GM12878 (cell line): ENCODE data around the gene OLR1. TPM values are rescaled to one million over a fixed set of nuclear protein-coding genes. Genes with fewer than 3 reads are reported as not detected.

ENCODE experiments used
- CBFB ChIP-seq: IDR thresholded peaks from 2 replicates; pipeline ENCODE4 v1.6.1; 2016; ENCODE audit warnings: antibody characterized with exemption, low read depth
- CREB1 ChIP-seq: IDR thresholded peaks from 2 replicates; pipeline ENCODE4 v1.6.1; 2012; ENCODE audit warnings: low read depth, mild to moderate bottlenecking, inconsistent platforms
- CREM ChIP-seq: IDR thresholded peaks from 2 replicates; pipeline ENCODE4 v1.6.1; 2014; ENCODE audit warnings: antibody characterized with exemption, low read depth
- GABPA ChIP-seq: IDR thresholded peaks from 2 replicates; pipeline ENCODE4 v1.6.1; 2014; ENCODE audit warnings: antibody characterized with exemption, low read depth, mild to moderate bottlenecking, inconsistent platforms
- LARP7 ChIP-seq: fragments of 450-650 bp; IDR thresholded peaks from 2 replicates; pipeline ENCODE4 v1.6.1; 2017; ENCODE audit warnings: mild to moderate bottlenecking
- MXI1 ChIP-seq: fragments of 150-350 bp; IDR thresholded peaks from 2 replicates; pipeline ENCODE4 v1.6.1; 2011; ENCODE audit warnings: low read depth, mild to moderate bottlenecking, inconsistent platforms, low read length, improper control_type of control experiment
- NFYA ChIP-seq: IDR thresholded peaks from 2 replicates; pipeline ENCODE4 v1.6.1; 2011; ENCODE audit warnings: low read depth, mild to moderate bottlenecking, low read length, improper control_type of control experiment, borderline replicate concordance
- RBBP5 ChIP-seq: fragments of 200-600 bp; sonication (generic); conservative IDR thresholded peaks from 2 replicates; pipeline ENCODE4 v1.6.1; 2016
- SRF ChIP-seq, 2 experiments: IDR thresholded peaks; 2 replicates each; pipeline ENCODE4 v1.6.1; 2011; ENCODE audit warnings: low read depth in 2 of 2, low read length in 2 of 2, mild to moderate bottlenecking in 1 of 2, moderate library complexity in 1 of 2
- TAF1 ChIP-seq: IDR thresholded peaks from 2 replicates; pipeline ENCODE4 v1.6.1; 2011; ENCODE audit warnings: mild to moderate bottlenecking, low read depth, low read length, borderline replicate concordance
- ZBTB33 ChIP-seq: fragments of 450-650 bp; IDR thresholded peaks from 2 replicates; pipeline ENCODE4 v1.6.1; 2017; ENCODE audit warnings: mild to moderate bottlenecking
- ZNF217 ChIP-seq: fragments of 450-650 bp; IDR thresholded peaks from 2 replicates; pipeline ENCODE4 v1.6.1; 2017; ENCODE audit warnings: antibody characterized with exemption, mild to moderate bottlenecking
- polyA plus RNA-seq, 11 experiments: library from polyadenylated mRNA; depleted of rRNA in 4 of 11; unstranded in 6 of 11; stranded (reverse) in 5 of 11; fragments of >200 nt; fragmentation: Nextera tagmentation in 4 of 11; fragmentation: Illumina TruSeq in 1 of 11; extraction: Ambion mirVana in 4 of 11; extraction: Trizol in 1 of 11; gene quantifications; 1 replicate in 1 of 11; 2 replicates in 10 of 11; pipeline versions ENCODE4 v1.2.1 to v1.2.3, GENCODE V29; 2011 to 2016; ENCODE audit warnings: inconsistent platforms in 2 of 11, missing spikeins in 2 of 11, low read depth in 1 of 11
- total RNA-seq, 4 experiments: library from RNA; depleted of rRNA in 3 of 4; stranded (reverse); fragments of >200 nt in 3 of 4; fragmentation: Illumina TruSeq in 1 of 4; extraction: Trizol in 1 of 4; gene quantifications; 2 replicates each; pipeline versions ENCODE4 v1.2.1 to v1.2.3, GENCODE V29; 2013 to 2021
- TF ChIP-seq, protein P1 (sequence below): IDR thresholded peaks from 2 replicates; pipeline ENCODE4 v1.6.1; 2011; ENCODE audit warnings: mild to moderate bottlenecking, low read depth, low read length, moderate library complexity; ENCODE audit not compliant: insufficient replicate concordance

Gene OLR1
- total and polyA plus RNA-seq, 10 of the 15 experiments (the other 5 are each of a cell fraction or from before 2014, with no cell fraction given) = 0.08 TPM; not detected in 9

GRCh38 chr12:10212739-10213131 lies 40.8 kb upstream of the OLR1 start, which contains the start of gene GABARAPL1 (continued):
- TF ChIP-seq TAF1 = no peak
- TF ChIP-seq GABPA = no peak
- TF ChIP-seq CREM = peak; percentile 67; the same call in 1 of the 2 replicates
- no peak for TF ChIP-seq ZNF217
- TF ChIP-seq LARP7 = no peak
- TF ChIP-seq, protein P1, sequence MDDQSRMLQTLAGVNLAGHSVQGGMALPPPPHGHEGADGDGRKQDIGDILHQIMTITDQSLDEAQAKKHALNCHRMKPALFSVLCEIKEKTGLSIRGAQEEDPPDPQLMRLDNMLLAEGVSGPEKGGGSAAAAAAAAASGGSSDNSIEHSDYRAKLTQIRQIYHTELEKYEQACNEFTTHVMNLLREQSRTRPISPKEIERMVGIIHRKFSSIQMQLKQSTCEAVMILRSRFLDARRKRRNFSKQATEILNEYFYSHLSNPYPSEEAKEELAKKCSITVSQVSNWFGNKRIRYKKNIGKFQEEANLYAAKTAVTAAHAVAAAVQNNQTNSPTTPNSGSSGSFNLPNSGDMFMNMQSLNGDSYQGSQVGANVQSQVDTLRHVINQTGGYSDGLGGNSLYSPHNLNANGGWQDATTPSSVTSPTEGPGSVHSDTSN = no peak
- TF ChIP-seq RBBP5 = no peak
- peak; percentile 90 for TF ChIP-seq CREB1
- no peak for TF ChIP-seq NFYA
- TF ChIP-seq SRF (IDR thresholded peaks at IDR 0.05; ENCODE audit: low read depth in 2 of 2, low read length in 2 of 2) = no peak
- no peak for TF ChIP-seq MXI1
- no peak for TF ChIP-seq ZBTB33
- no peak for TF ChIP-seq CBFB
